H9 (cell line): ENCODE data around the gene ADAM11. TPM values are rescaled to one million over a fixed set of nuclear protein-coding genes. Genes with fewer than 3 reads are reported as not detected.

Source experiments
- DNase-seq: peaks from one replicate; pipeline ENCODE4 v3.0.0-alpha.2; 2017
- H2AFZ ChIP-seq: one replicate; pipeline ENCODE4 v1.6.1; 2013; ENCODE audit warnings: mild to moderate bottlenecking, low read length, control low read depth, moderate library complexity
- H2AK5ac ChIP-seq: 2 replicates; pipeline ENCODE4 v1.6.1; 2013; ENCODE audit warnings: low read length, control low read depth, mixed read lengths; ENCODE audit not compliant: insufficient read length
- H2BK120ac ChIP-seq: one replicate; pipeline ENCODE4 v1.6.1; 2013; ENCODE audit warnings: low read depth, mild to moderate bottlenecking, low read length, control low read depth, inconsistent platforms; ENCODE audit not compliant: poor library complexity, severe bottlenecking
- H2BK12ac ChIP-seq: 2 replicates; pipeline ENCODE4 v1.6.1; 2013; ENCODE audit warnings: low read length, control low read depth, mixed read lengths, low read depth; ENCODE audit not compliant: insufficient read length
- H2BK15ac ChIP-seq: 2 replicates; pipeline ENCODE4 v1.6.1; 2013; ENCODE audit warnings: low read depth, low read length, control low read depth
- H2BK20ac ChIP-seq: one replicate; pipeline ENCODE4 v1.6.1; 2013; ENCODE audit warnings: low read depth, mild to moderate bottlenecking, low read length, control low read depth, inconsistent platforms; ENCODE audit not compliant: poor library complexity, severe bottlenecking
- H2BK5ac ChIP-seq: 2 replicates; pipeline ENCODE4 v1.6.1; 2013; ENCODE audit warnings: low read length, control low read depth, mixed read lengths; ENCODE audit not compliant: insufficient read length
- H3K14ac ChIP-seq: 2 replicates; pipeline ENCODE4 v1.6.1; 2013; ENCODE audit warnings: low read length, control low read depth; ENCODE audit not compliant: insufficient read depth
- H3K18ac ChIP-seq: 2 replicates; pipeline ENCODE4 v1.6.1; 2013; ENCODE audit warnings: low read depth, mild to moderate bottlenecking, mixed read lengths, low read length, control low read depth; ENCODE audit not compliant: insufficient read length
- H3K23ac ChIP-seq: 2 replicates; pipeline ENCODE4 v1.6.1; 2013; ENCODE audit warnings: low read length, control low read depth, mixed read lengths, low read depth; ENCODE audit not compliant: insufficient read length
- H3K23me2 ChIP-seq: 2 replicates; pipeline ENCODE4 v1.6.1; 2013; ENCODE audit warnings: low read depth, mild to moderate bottlenecking, mixed read lengths, low read length, control low read depth; ENCODE audit not compliant: insufficient read length, poor library complexity, severe bottlenecking
- H3K27ac ChIP-seq: 2 replicates; pipeline ENCODE4 v1.5.1; 2013; ENCODE audit warnings: low read length, control low read depth, mixed read lengths, low read depth; ENCODE audit not compliant: insufficient read length
- H3K27me3 ChIP-seq: 2 replicates; pipeline ENCODE4 v1.6.1; 2013; ENCODE audit warnings: low read length, control low read depth, inconsistent platforms; ENCODE audit not compliant: insufficient read depth
- H3K4ac ChIP-seq: 2 replicates; pipeline ENCODE4 v1.6.1; 2013; ENCODE audit warnings: low read depth, mild to moderate bottlenecking, control low read depth, inconsistent platforms, low read length, moderate library complexity
- H3K4me1 ChIP-seq: 2 replicates; pipeline ENCODE4 v1.6.1; 2013; ENCODE audit warnings: low read length, control low read depth, inconsistent platforms; ENCODE audit not compliant: insufficient read depth
- H3K4me2 ChIP-seq: 2 replicates; pipeline ENCODE4 v1.6.1; 2013; ENCODE audit warnings: low read length, control low read depth, mixed read lengths; ENCODE audit not compliant: insufficient read length, insufficient read depth
- H3K56ac ChIP-seq: 2 replicates; pipeline ENCODE4 v1.6.1; 2013; ENCODE audit warnings: low read depth, mild to moderate bottlenecking, mixed read lengths, low read length, control low read depth; ENCODE audit not compliant: insufficient read length
- H3K79me1 ChIP-seq: 2 replicates; pipeline ENCODE4 v1.6.1; 2013; ENCODE audit warnings: low read depth, mild to moderate bottlenecking, moderate library complexity, low read length, control low read depth, inconsistent platforms; ENCODE audit not compliant: insufficient read depth, poor library complexity, severe bottlenecking
- H3K79me2 ChIP-seq: 2 replicates; pipeline ENCODE4 v1.6.1; 2013; ENCODE audit warnings: low read length, control low read depth, inconsistent platforms; ENCODE audit not compliant: insufficient read depth
- H3K9ac ChIP-seq: 2 replicates; pipeline ENCODE4 v1.6.1; 2013; ENCODE audit warnings: low read length, control low read depth, mixed read lengths; ENCODE audit not compliant: insufficient read length; ENCODE audit errors: extremely low read depth
- H3K9me3 ChIP-seq: one replicate; pipeline ENCODE4 v1.6.1; 2013; ENCODE audit warnings: low read depth, low read length, inconsistent platforms; ENCODE audit not compliant: control insufficient read depth
- H3T11ph ChIP-seq: one replicate; pipeline ENCODE4 v1.6.1; 2013; ENCODE audit warnings: mild to moderate bottlenecking, low read length, control low read depth, inconsistent platforms
- H4K20me1 ChIP-seq: one replicate; pipeline ENCODE4 v1.6.1; 2013; ENCODE audit not compliant: control insufficient read depth, insufficient read length, insufficient read depth
- H4K5ac ChIP-seq: 2 replicates; pipeline ENCODE4 v1.6.1; 2013; ENCODE audit warnings: low read depth, mild to moderate bottlenecking, mixed read lengths, low read length, control low read depth; ENCODE audit not compliant: insufficient read length
- H4K8ac ChIP-seq: replicated peaks from 2 replicates; pipeline ENCODE4 v1.6.1; 2013; ENCODE audit warnings: low read length, control low read depth, mixed read lengths, low read depth; ENCODE audit not compliant: insufficient read length
- H4K91ac ChIP-seq: 2 replicates; pipeline ENCODE4 v1.6.1; 2013; ENCODE audit warnings: low read depth, mild to moderate bottlenecking, moderate library complexity, mixed read lengths, low read length, control low read depth; ENCODE audit not compliant: insufficient read length
- H3K27ac Mint-ChIP-seq, 3 experiments: 2 replicates in 2 of 3; 3 replicates in 1 of 3; pipeline ENCODE4 v1.8.0; 2020 to 2021; ENCODE audit warnings: mixed read lengths in 3 of 3, mild to moderate bottlenecking in 1 of 3, moderate library complexity in 1 of 3
- H3K27me3 Mint-ChIP-seq: 2 replicates; pipeline ENCODE4 v1.8.0; 2021; ENCODE audit warnings: low read depth, mild to moderate bottlenecking, moderate library complexity, mixed read lengths
- H3K36me3 Mint-ChIP-seq, 3 experiments: 2 replicates in 2 of 3; 3 replicates in 1 of 3; pipeline ENCODE4 v1.8.0; 2020 to 2021; ENCODE audit warnings: low read depth in 3 of 3, mixed read lengths in 3 of 3; ENCODE audit not compliant: insufficient read depth in 1 of 3
- H3K4me1 Mint-ChIP-seq, 2 experiments: 2 replicates each; pipeline ENCODE4 v1.8.0; 2020; ENCODE audit warnings: mixed read lengths in 2 of 2
- H3K4me3 Mint-ChIP-seq, 2 experiments: 2 replicates in 1 of 2; 3 replicates in 1 of 2; pipeline ENCODE4 v1.8.0; 2020 to 2021; ENCODE audit warnings: mild to moderate bottlenecking in 2 of 2, mixed read lengths in 2 of 2, moderate library complexity in 1 of 2
- H3K9me3 Mint-ChIP-seq, 2 experiments: 2 replicates in 1 of 2; 3 replicates in 1 of 2; pipeline ENCODE4 v1.8.0; 2020; ENCODE audit warnings: mild to moderate bottlenecking in 2 of 2, mixed read lengths in 2 of 2, moderate library complexity in 1 of 2
- CTCF ChIP-seq: fragments of 200-600 bp; sonication (generic); conservative IDR thresholded peaks from 3 replicates; pipeline ENCODE4 v1.8.0; 2021; ENCODE audit warnings: antibody characterized with exemption, mild to moderate bottlenecking
- WGBS: extraction: QIAGEN DNeasy Blood & Tissue Kit; methylation state at CpG from one replicate; pipeline ENCODE4 v1.1.7; 2013; ENCODE audit warnings: missing lambda C conversion rate, low lambda C conversion rate, mixed read lengths; ENCODE audit not compliant: insufficient read length; ENCODE audit errors: extremely low coverage; 5-methylcytosine and 5-hydroxymethylcytosine counted together
- total RNA-seq: library from RNA; stranded (reverse); gene quantifications from 2 replicates; pipeline ENCODE4 v1.2.1, GENCODE V29; 2021

The ADAM11 gene
- total RNA-seq, 1 experiment from 2014 or later: 4.6 TPM

GRCh38 chr17:44829523-44830358 lies 71.0 kb downstream of the ADAM11 start, which contains the start of gene GJC1:
Gene GJC1, minus strand, starts transcription at chr17:44830287. Its CDS starts 24,470 bp downstream, at chr17:44805817.
- Histone ChIP-seq H3K23ac (no peak within 1 kb of the TSS), H3K79me1 (no peaks in the 10 kb centered on the region), H3K56ac (no peak within 1 kb of the TSS), H3K27me3 (no peaks in the 10 kb centered on the region), H4K91ac (no peak within 1 kb of the TSS), H2BK15ac (no peak within 1 kb of the TSS; the same call in 1 of the 2 replicates), H2AFZ (no peak within 1 kb of the TSS), H4K5ac (no peak within 1 kb of the TSS), H3K79me2 (peaks cover 37% of the 10 kb centered on the region; the same call in 1 of the 2 replicates), H3K4ac (no peak within 1 kb of the TSS; the same call in 1 of the 2 replicates), H3K9ac (peak within 1 kb of the TSS; percentile 90), H3K18ac (peak within 1 kb of the TSS; percentile 60), H3K14ac (peak within 1 kb of the TSS; percentile 87), H2BK5ac (no peak within 1 kb of the TSS), H4K8ac (no peak within 1 kb of the TSS), H3K9me3 (no peaks in the 10 kb centered on the region), H2BK20ac (no peak within 1 kb of the TSS), H3K27ac (peak within 1 kb of the TSS; percentile 84), H4K20me1 (no peaks in the 10 kb centered on the region), H3K4me1 (no peaks in the 10 kb centered on the region; the same call in 1 of the 2 replicates), H2BK120ac (peak within 1 kb of the TSS; percentile 1), H3K4me2 (peak within 1 kb of the TSS; percentile 81), H3T11ph (no peak within 1 kb of the TSS), H3K23me2 (peaks cover 8% of the 10 kb centered on the region), H2AK5ac (peak within 1 kb of the TSS; percentile 86), H2BK12ac (no peak within 1 kb of the TSS)
- Mint-ChIP-seq H3K27ac (peak within 1 kb of the TSS; percentile 78 to 100 (median 78)), H3K27me3 (peaks cover 3% of the 10 kb centered on the region), H3K4me1 (peaks cover 27 to 42% of the 10 kb centered on the region in 2 experiments), H3K9me3 (peaks cover 0 to 7% of the 10 kb centered on the region in 2 experiments; a peak in 3 of 5 replicates), H3K4me3 (peak within 1 kb of the TSS; percentile 84 to 97), H3K36me3 (peaks cover 0 to 8% (median 0%) of the 10 kb centered on the region in 3 experiments; a peak in 2 of 7 replicates)
- no CpG with 5 or more reads among the region's 123 CpGs for WGBS
- DNase-seq: peak; percentile 58
- no peak for TF ChIP-seq CTCF
